Measurements from ENCODE around the gene YAE1. TPM values are rescaled to one million over a fixed set of nuclear protein-coding genes. Genes with fewer than 3 reads are reported as not detected.

The YAE1 gene
- total and polyA plus RNA-seq, 2 donors (not counting 1 experiment from before 2014, with no cell fraction given), result 36.3 to 39.3 TPM

DNA sequence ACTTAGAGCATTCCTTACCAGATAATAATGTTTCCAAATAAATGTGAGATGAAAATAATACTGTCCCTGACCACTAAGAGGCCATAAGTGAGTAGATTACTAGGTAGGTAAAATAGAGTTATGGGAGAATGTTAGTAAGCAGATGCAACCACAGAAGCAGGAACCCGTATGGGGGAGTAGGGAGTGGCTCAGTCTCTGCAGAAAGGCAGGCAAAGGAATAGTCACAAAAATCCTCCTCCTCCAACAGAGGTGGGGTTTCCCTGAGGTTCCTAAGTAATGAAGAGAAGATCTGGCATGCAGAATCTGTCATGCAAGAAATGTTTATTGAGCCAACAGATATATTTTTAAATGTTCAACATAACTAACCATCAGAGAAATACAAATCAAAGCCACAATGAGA, 9.0 kb upstream of the YAE1 start:
- Histone ChIP-seq H3K79me2 (ENCODE audit: control insufficient read depth, insufficient read depth, low read length) (no peaks in the 10 kb centered on the region), H3K9me3 (ENCODE audit: control insufficient read depth, insufficient read depth, low read depth, low read length) (no peaks in the 10 kb centered on the region), H3K4me2 (ENCODE audit: extremely low read depth, insufficient read depth, low read length) (no peak overlapping the region), H3K27me3 (ENCODE audit: control insufficient read depth, insufficient read depth, low read length) (peaks cover 4% of the 10 kb centered on the region), H3K4me1 (ENCODE audit: control insufficient read depth, extremely low read depth, insufficient read depth, low read length) (no peaks in the 10 kb centered on the region), H3K4me3 (replicated peaks in 1 of 4; ENCODE audit: control extremely low read depth in 1 of 4, insufficient read depth in 1 of 4, low read depth in 3 of 4, low read length in 4 of 4) (no peak overlapping the region), H4K20me1 (ENCODE audit: control insufficient read depth, extremely low read depth, insufficient read depth, low read length) (no peaks in the 10 kb centered on the region), H3K27ac (ENCODE audit: insufficient read depth, low read length) (no peak overlapping the region), H2AFZ (ENCODE audit: low read length) (no peak overlapping the region), H3K9ac (ENCODE audit: insufficient read depth, low read length) (no peak overlapping the region), H3K36me3 (ENCODE audit: control insufficient read depth, insufficient read depth, low read length) (no peaks in the 10 kb centered on the region)
- DNase-seq (ENCODE audit: low read depth in 2 of 2), result no peak
- TF ChIP-seq EZH2 (IDR thresholded peaks at IDR 0.05; ENCODE audit: low read length, missing control alignments) (no peak), CTCF (conservative IDR thresholded peaks at IDR 0.05 in 1 of 2, IDR thresholded peaks at IDR 0.05 in 1 of 2; ENCODE audit: low read depth in 1 of 2, low read length in 2 of 2) (no peak)

- no peak overlapping the region for H3K27ac ChIP-seq (ENCODE audit: insufficient read depth, low read length)
- TF ChIP-seq CTCF (conservative IDR thresholded peaks at IDR 0.05 in 1 of 2, IDR thresholded peaks at IDR 0.05 in 1 of 2; ENCODE audit: low read depth in 1 of 2, low read length in 2 of 2), result no peak
- TF ChIP-seq EZH2 (IDR thresholded peaks at IDR 0.05; ENCODE audit: low read length, missing control alignments), result no peak
- no peaks in the 10 kb centered on the region for H4K20me1 ChIP-seq (ENCODE audit: control insufficient read depth, extremely low read depth, insufficient read depth, low read length)
- H3K4me1 ChIP-seq (ENCODE audit: control insufficient read depth, extremely low read depth, insufficient read depth, low read length), result no peaks in the 10 kb centered on the region
- no peaks in the 10 kb centered on the region for H3K36me3 ChIP-seq (ENCODE audit: control insufficient read depth, insufficient read depth, low read length)
- H3K4me3 ChIP-seq (replicated peaks in 1 of 4; ENCODE audit: control extremely low read depth in 1 of 4, insufficient read depth in 1 of 4, low read depth in 3 of 4, low read length in 4 of 4), result no peak overlapping the region
- H3K27me3 ChIP-seq (ENCODE audit: control insufficient read depth, insufficient read depth, low read length), result peaks cover 4% of the 10 kb centered on the region
- DNase-seq (ENCODE audit: low read depth in 2 of 2), result no peak
- H3K9ac ChIP-seq (ENCODE audit: insufficient read depth, low read length), result no peak overlapping the region
- no peaks in the 10 kb centered on the region for H3K9me3 ChIP-seq (ENCODE audit: control insufficient read depth, insufficient read depth, low read depth, low read length)
- H2AFZ ChIP-seq (ENCODE audit: low read length), result no peak overlapping the region
- H3K79me2 ChIP-seq (ENCODE audit: control insufficient read depth, insufficient read depth, low read length), result no peaks in the 10 kb centered on the region
- no peak overlapping the region for H3K4me2 ChIP-seq (ENCODE audit: extremely low read depth, insufficient read depth, low read length)
Observed at GRCh38 chr7:39557911-39558310, 8.3 kb upstream of the YAE1 start.

DNA sequence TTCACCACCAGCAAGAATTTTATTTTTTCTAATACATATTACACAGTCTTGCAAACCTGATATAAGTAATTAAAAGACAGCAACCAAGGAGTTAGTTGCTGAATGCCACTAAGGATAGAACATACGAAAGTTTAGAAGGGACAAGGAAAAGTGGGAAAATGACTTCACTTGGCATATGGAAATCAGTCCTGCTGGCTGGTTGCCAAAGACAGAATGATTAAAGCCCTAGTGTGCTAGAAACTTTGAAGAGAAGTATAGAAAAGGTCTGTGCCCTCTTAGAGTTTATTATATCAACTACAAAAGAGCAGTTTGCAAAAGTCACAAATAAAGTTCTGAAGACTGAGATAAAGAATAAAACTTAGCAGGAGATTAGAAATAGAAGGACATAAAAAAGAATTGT, 5.8 kb upstream of the YAE1 start:
- no peak overlapping the region for H3K9ac ChIP-seq (ENCODE audit: insufficient read depth, low read length)
- no peak overlapping the region for H2AFZ ChIP-seq (ENCODE audit: low read length)

More for the DNA sequence above, 5.8 kb upstream of the YAE1 start:
- TF ChIP-seq EZH2 (IDR thresholded peaks at IDR 0.05; ENCODE audit: low read length, missing control alignments) (no peak), CTCF (conservative IDR thresholded peaks at IDR 0.05 in 1 of 2, IDR thresholded peaks at IDR 0.05 in 1 of 2; ENCODE audit: low read depth in 1 of 2, low read length in 2 of 2) (no peak)
- Histone ChIP-seq H3K27me3 (ENCODE audit: control insufficient read depth, insufficient read depth, low read length) (peaks cover 2% of the 10 kb centered on the region), H3K4me1 (ENCODE audit: control insufficient read depth, extremely low read depth, insufficient read depth, low read length) (no peaks in the 10 kb centered on the region), H3K27ac (ENCODE audit: insufficient read depth, low read length) (no peak overlapping the region), H3K79me2 (ENCODE audit: control insufficient read depth, insufficient read depth, low read length) (no peaks in the 10 kb centered on the region), H3K4me2 (ENCODE audit: extremely low read depth, insufficient read depth, low read length) (no peak overlapping the region), H3K4me3 (replicated peaks in 1 of 4; ENCODE audit: control extremely low read depth in 1 of 4, insufficient read depth in 1 of 4, low read depth in 3 of 4, low read length in 4 of 4) (no peak overlapping the region), H3K9me3 (ENCODE audit: control insufficient read depth, insufficient read depth, low read depth, low read length) (no peaks in the 10 kb centered on the region), H4K20me1 (ENCODE audit: control insufficient read depth, extremely low read depth, insufficient read depth, low read length) (no peaks in the 10 kb centered on the region), H3K36me3 (ENCODE audit: control insufficient read depth, insufficient read depth, low read length) (no peaks in the 10 kb centered on the region)
- DNase-seq (ENCODE audit: low read depth in 2 of 2), result no peak

Data from fibroblast of lung (primary cell).